C4-2B (cell line): ENCODE results near the gene STIP1.

ENCODE experiments used
- CTCF ChIP-seq: fragments of 450-650 bp; conservative IDR thresholded peaks from 2 replicates; pipeline ENCODE4 v1.5.1; 2017; ENCODE audit warnings: mild to moderate bottlenecking
- ZFX ChIP-seq: fragments of 450-650 bp; IDR thresholded peaks from 2 replicates; pipeline ENCODE4 v1.6.1; 2017

DNA sequence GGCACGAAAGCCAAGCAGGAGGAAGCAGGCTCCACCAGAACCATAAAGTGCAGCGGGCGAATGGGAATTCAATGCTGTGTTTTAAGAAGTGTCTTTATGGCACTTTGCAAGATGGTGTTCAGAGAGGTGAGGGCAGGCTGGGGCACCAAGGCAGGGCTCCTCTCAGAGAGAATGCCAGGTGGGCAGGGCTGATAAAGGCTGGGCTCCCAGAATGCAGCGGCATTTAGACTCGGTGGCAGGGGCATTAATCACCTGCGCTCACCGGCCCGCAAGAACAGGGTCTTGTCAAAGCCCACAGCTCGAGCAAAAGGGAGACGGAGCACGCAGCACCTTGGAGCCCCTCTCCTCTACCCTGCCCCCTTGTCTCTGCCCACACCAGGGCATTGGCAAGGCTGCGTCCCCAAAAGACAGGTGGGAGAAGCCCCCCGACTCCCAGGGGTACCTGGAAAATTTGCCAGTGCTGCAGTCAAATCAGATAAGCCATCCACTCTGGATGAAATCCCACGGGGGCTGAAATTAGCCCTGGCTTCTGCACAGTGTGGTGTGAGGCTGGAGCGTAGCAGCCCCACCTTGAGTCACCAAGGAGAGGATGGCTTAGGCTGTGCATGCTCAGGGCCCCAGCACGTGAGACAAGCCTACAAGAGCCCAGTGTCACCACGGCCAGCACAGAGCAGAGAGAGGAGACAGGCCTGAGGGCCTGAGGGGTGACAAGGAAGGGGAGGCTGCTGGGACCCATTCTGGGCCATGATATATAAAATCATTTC, 28.2 kb upstream of the STIP1 start:
- no peak for TF ChIP-seq CTCF
- TF ChIP-seq ZFX = no peak
